ENCODE results near the gene RBPMS2. TPM values are rescaled to one million over a fixed set of nuclear protein-coding genes. Genes with fewer than 3 reads are reported as not detected.

Gene RBPMS2
- total RNA-seq, 2 donors from 2014 or later: 86.0 to 131 TPM

GRCh38 chr15:64706011-64706911 is 69.1 kb downstream of the RBPMS2 start:
- 95% methylated on average over 8 to 10 of the region's 10 CpGs for WGBS, 2 experiments (ENCODE audit: insufficient coverage in 1 of 2, insufficient read length in 1 of 2)
- Mint-ChIP-seq H3K36me3 (ENCODE audit: low read depth) (peaks cover 40% of the 10 kb centered on the region), H3K9me3 (no peaks in the 10 kb centered on the region), H3K27ac (no peak overlapping the region), H3K27me3 (ENCODE audit: insufficient read depth) (no peaks in the 10 kb centered on the region), H3K4me3 (no peak overlapping the region), H3K4me1 (peaks cover 20% of the 10 kb centered on the region)
- Histone ChIP-seq H3K4me1 (ENCODE audit: control insufficient read depth, insufficient read depth, low read length) (peaks cover 7% of the 10 kb centered on the region), H3K9ac (ENCODE audit: extremely low read depth, low read length, poor library complexity, severe bottlenecking) (no peak overlapping the region), H3K36me3 (ENCODE audit: control insufficient read depth, insufficient read depth, low read length) (peaks cover 36% of the 10 kb centered on the region), H3K4me3 (ENCODE audit: low read length) (no peak overlapping the region), H3K27me3 (ENCODE audit: control insufficient read depth, insufficient read depth, low read length, poor library complexity, severe bottlenecking) (no peaks in the 10 kb centered on the region), H3K27ac (ENCODE audit: low read depth, low read length) (no peak overlapping the region), H3K9me3 (ENCODE audit: control insufficient read depth, low read length) (no peaks in the 10 kb centered on the region)
- DNase-seq: no peak
- no peak for TF ChIP-seq CTCF (conservative IDR thresholded peaks at IDR 0.05)

DNA sequence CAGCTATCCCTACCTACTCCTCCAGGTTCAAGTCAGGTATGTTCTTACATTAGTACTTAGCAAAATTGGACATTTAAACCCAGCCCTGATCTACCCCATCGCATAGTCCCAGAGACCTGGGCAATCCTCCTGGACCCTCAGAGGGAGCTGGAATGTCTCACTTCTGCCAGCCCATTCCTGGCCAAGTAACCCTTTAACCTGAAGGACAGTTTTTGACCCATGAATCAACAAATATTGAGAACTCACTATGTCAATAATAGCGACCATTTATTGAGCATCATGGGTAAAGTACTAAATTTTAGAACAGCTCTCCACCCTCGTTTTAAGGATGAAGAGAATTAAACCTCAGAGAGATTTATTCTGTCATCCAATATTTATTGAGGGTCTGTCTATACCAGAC is 70.4 kb downstream of the RBPMS2 start:
- no peaks in the 10 kb centered on the region for H3K9me3 Mint-ChIP-seq
- DNase-seq: no peak
- WGBS, 2 experiments (ENCODE audit: insufficient coverage in 1 of 2, insufficient read length in 1 of 2): 86 to 92% methylated on average over 1 to 3 of the region's 3 CpGs
- H3K4me1 Mint-ChIP-seq: peaks cover 33% of the 10 kb centered on the region
- H3K27ac ChIP-seq (ENCODE audit: low read depth, low read length): no peak overlapping the region
- no peaks in the 10 kb centered on the region for H3K9me3 ChIP-seq (ENCODE audit: control insufficient read depth, low read length)
- H3K9ac ChIP-seq (ENCODE audit: extremely low read depth, low read length, poor library complexity, severe bottlenecking): no peak overlapping the region
- no peaks in the 10 kb centered on the region for H3K27me3 ChIP-seq (ENCODE audit: control insufficient read depth, insufficient read depth, low read length, poor library complexity, severe bottlenecking)
- no peak overlapping the region for H3K4me3 Mint-ChIP-seq
- H3K4me3 ChIP-seq (ENCODE audit: low read length): no peak overlapping the region
- H3K36me3 ChIP-seq (ENCODE audit: control insufficient read depth, insufficient read depth, low read length): peaks cover 32% of the 10 kb centered on the region
- peak overlapping the region; percentile 68 for H3K27ac Mint-ChIP-seq
- H3K36me3 Mint-ChIP-seq (ENCODE audit: low read depth): peaks cover 38% of the 10 kb centered on the region
- H3K27me3 Mint-ChIP-seq (ENCODE audit: insufficient read depth): no peaks in the 10 kb centered on the region
- no peak for TF ChIP-seq CTCF (conservative IDR thresholded peaks at IDR 0.05)
- peaks cover 7% of the 10 kb centered on the region for H3K4me1 ChIP-seq (ENCODE audit: control insufficient read depth, insufficient read depth, low read length)

DNA sequence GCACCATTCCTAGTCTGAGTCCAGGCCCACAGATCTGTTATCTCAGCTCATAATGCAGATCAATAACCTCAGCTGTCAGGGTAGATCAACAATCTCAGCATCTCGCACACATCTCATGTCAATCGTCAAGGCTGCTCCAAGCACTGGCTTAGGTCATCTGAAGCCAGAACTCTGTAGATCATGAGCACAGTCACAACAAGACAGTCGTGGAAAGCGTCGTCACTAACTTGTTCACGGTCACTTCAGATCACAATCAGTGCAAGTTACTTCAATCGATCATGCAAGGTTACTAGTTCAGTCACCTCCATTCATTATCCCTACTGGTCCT is 71.8 kb downstream of the RBPMS2 start:
- peaks cover 37% of the 10 kb centered on the region for H3K36me3 Mint-ChIP-seq (ENCODE audit: low read depth)

More for the DNA sequence above, 71.8 kb downstream of the RBPMS2 start:
- DNase-seq: no peak
- Mint-ChIP-seq H3K27me3 (ENCODE audit: insufficient read depth) (no peaks in the 10 kb centered on the region), H3K4me3 (peak overlapping the region; percentile 80), H3K9me3 (no peaks in the 10 kb centered on the region), H3K4me1 (peaks cover 47% of the 10 kb centered on the region), H3K27ac (peak overlapping the region; percentile 53)
- Histone ChIP-seq H3K27me3 (ENCODE audit: control insufficient read depth, insufficient read depth, low read length, poor library complexity, severe bottlenecking) (no peaks in the 10 kb centered on the region), H3K36me3 (ENCODE audit: control insufficient read depth, insufficient read depth, low read length) (peaks cover 34% of the 10 kb centered on the region), H3K9ac (ENCODE audit: extremely low read depth, low read length, poor library complexity, severe bottlenecking) (no peak overlapping the region), H3K27ac (ENCODE audit: low read depth, low read length) (peak overlapping the region; percentile 72), H3K4me1 (ENCODE audit: control insufficient read depth, insufficient read depth, low read length) (peaks cover 7% of the 10 kb centered on the region), H3K4me3 (ENCODE audit: low read length) (peak overlapping the region; percentile 36), H3K9me3 (ENCODE audit: control insufficient read depth, low read length) (no peaks in the 10 kb centered on the region)
- no peak for TF ChIP-seq CTCF (conservative IDR thresholded peaks at IDR 0.05)
- WGBS, 2 experiments (ENCODE audit: insufficient coverage in 1 of 2, insufficient read length in 1 of 2): 83 to 86% methylated on average over 7 of the region's 7 CpGs
